Rectal smooth muscle tissue (tissue), 1 donor: ENCODE results near the gene ALPG.
"Not testable (repeated sequence)": the region's sequence is repeated elsewhere in the genome, so short reads cannot be mapped to it uniquely, and the experiment has no call there.

Experiments used
- H3K27ac ChIP-seq: one replicate; pipeline ENCODE4 v1.7.0; 2013; ENCODE audit warnings: low read depth, low read length, inconsistent platforms
- H3K27me3 ChIP-seq: one replicate; pipeline ENCODE4 v1.7.0; 2013; ENCODE audit warnings: low read length; ENCODE audit not compliant: control insufficient read depth, insufficient read depth
- H3K36me3 ChIP-seq: one replicate; pipeline ENCODE4 v1.7.0; 2013; ENCODE audit warnings: low read length; ENCODE audit not compliant: control insufficient read depth, insufficient read depth
- H3K4me1 ChIP-seq: one replicate; pipeline ENCODE4 v1.7.0; 2013; ENCODE audit warnings: low read length; ENCODE audit not compliant: control insufficient read depth, insufficient read depth
- H3K4me3 ChIP-seq: one replicate; pipeline ENCODE4 v1.7.0; 2013; ENCODE audit warnings: low read length
- H3K9ac ChIP-seq: one replicate; pipeline ENCODE4 v1.7.0; 2013; ENCODE audit warnings: low read length

ALPG gene

GRCh38 chr2:232381204-232382031, 25.2 kb upstream of the ALPG start:
- not testable (repeated sequence) for H3K9ac ChIP-seq, H3K4me1 ChIP-seq, H3K36me3 ChIP-seq, H3K4me3 ChIP-seq, H3K27ac ChIP-seq, H3K27me3 ChIP-seq

GRCh38 chr2:232382331-232383225, 24.1 kb upstream of the ALPG start:
- Histone ChIP-seq H3K4me1 (no peaks in the 10 kb centered on the region), H3K27me3 (peaks cover 4% of the 10 kb centered on the region), H3K27ac (no peak overlapping the region), H3K9ac (no peak overlapping the region), H3K4me3 (no peak overlapping the region), H3K36me3 (no peaks in the 10 kb centered on the region)

GRCh38 chr2:232384466-232384865, 22.2 kb upstream of the ALPG start:
- H3K27me3 ChIP-seq, result peaks cover 10% of the 10 kb centered on the region
- no peaks in the 10 kb centered on the region for H3K4me1 ChIP-seq
- no peak overlapping the region for H3K4me3 ChIP-seq
- H3K9ac ChIP-seq, result no peak overlapping the region
- H3K36me3 ChIP-seq, result no peaks in the 10 kb centered on the region
- H3K27ac ChIP-seq, result no peak overlapping the region

GRCh38 chr2:232385058-232385457, 21.6 kb upstream of the ALPG start:
- not testable (repeated sequence) for H3K36me3 ChIP-seq, H3K9ac ChIP-seq, H3K27me3 ChIP-seq, H3K27ac ChIP-seq, H3K4me1 ChIP-seq, H3K4me3 ChIP-seq

- H3K36me3 ChIP-seq, result no peaks in the 10 kb centered on the region
- H3K4me1 ChIP-seq, result no peaks in the 10 kb centered on the region
- no peak overlapping the region for H3K4me3 ChIP-seq
- no peak overlapping the region for H3K27ac ChIP-seq
- peaks cover 10% of the 10 kb centered on the region for H3K27me3 ChIP-seq
- no peak overlapping the region for H3K9ac ChIP-seq
Measured at GRCh38 chr2:232385660-232386489, 20.8 kb upstream of the ALPG start.

GRCh38 chr2:232386490-232386739, 20.2 kb upstream of the ALPG start:
- no peak overlapping the region for H3K9ac ChIP-seq
- H3K4me1 ChIP-seq, result no peaks in the 10 kb centered on the region
- H3K4me3 ChIP-seq, result no peak overlapping the region
- no peak overlapping the region for H3K27ac ChIP-seq
- H3K27me3 ChIP-seq, result peaks cover 10% of the 10 kb centered on the region
- no peaks in the 10 kb centered on the region for H3K36me3 ChIP-seq

GRCh38 chr2:232386740-232387450, 19.7 kb upstream of the ALPG start:
- Histone ChIP-seq H3K4me3 (no peak overlapping the region), H3K27me3 (peaks cover 10% of the 10 kb centered on the region), H3K36me3 (no peaks in the 10 kb centered on the region), H3K27ac (no peak overlapping the region), H3K9ac (no peak overlapping the region), H3K4me1 (no peaks in the 10 kb centered on the region)

- no peak overlapping the region for H3K27ac ChIP-seq
- peaks cover 10% of the 10 kb centered on the region for H3K27me3 ChIP-seq
- no peak overlapping the region for H3K4me3 ChIP-seq
- H3K9ac ChIP-seq, result no peak overlapping the region
- no peaks in the 10 kb centered on the region for H3K4me1 ChIP-seq
- no peaks in the 10 kb centered on the region for H3K36me3 ChIP-seq
Measured at GRCh38 chr2:232387451-232388171, 19.0 kb upstream of the ALPG start.

GRCh38 chr2:232388324-232388891, 18.2 kb upstream of the ALPG start:
- no peaks in the 10 kb centered on the region for H3K36me3 ChIP-seq
- no peak overlapping the region for H3K4me3 ChIP-seq
- peaks cover 8% of the 10 kb centered on the region for H3K27me3 ChIP-seq
- H3K4me1 ChIP-seq, result no peaks in the 10 kb centered on the region
- H3K27ac ChIP-seq, result no peak overlapping the region
- H3K9ac ChIP-seq, result no peak overlapping the region

GRCh38 chr2:232389327-232389726, 17.3 kb upstream of the ALPG start:
- Histone ChIP-seq H3K4me3 (no peak overlapping the region), H3K27me3 (peaks cover 8% of the 10 kb centered on the region), H3K36me3 (no peaks in the 10 kb centered on the region), H3K27ac (no peak overlapping the region), H3K9ac (no peak overlapping the region), H3K4me1 (no peaks in the 10 kb centered on the region)

GRCh38 chr2:232390661-232391060, 16.0 kb upstream of the ALPG start:
- no peak overlapping the region for H3K9ac ChIP-seq
- no peak overlapping the region for H3K27ac ChIP-seq
- H3K36me3 ChIP-seq, result no peaks in the 10 kb centered on the region
- H3K4me3 ChIP-seq, result no peak overlapping the region
- H3K27me3 ChIP-seq, result peaks cover 8% of the 10 kb centered on the region
- H3K4me1 ChIP-seq, result no peaks in the 10 kb centered on the region
